Adrenal gland (tissue), 5 donors: ENCODE results near the gene PHF24.

Experiments
- POLR2A ChIP-seq, 2 donors: fragments of 450-650 bp; IDR thresholded peaks; one replicate each; pipeline ENCODE4 v1.6.1; 2017; ENCODE audit warnings: antibody characterized with exemption in 2 of 2, mild to moderate bottlenecking in 2 of 2, moderate library complexity in 1 of 2
- TF ChIP-seq, protein P1 (sequence below), 6 experiments: fragments of 450-650 bp in 4 of 6; fragments of 200-600 bp in 2 of 6; sonication (generic) in 1 of 6; IDR thresholded peaks; 1 replicate in 5 of 6; 2 replicates in 1 of 6; pipeline versions ENCODE4 v1.5.1 to v1.8.0; 2016 to 2021; ENCODE audit warnings: antibody characterized with exemption in 6 of 6, mild to moderate bottlenecking in 2 of 6, moderate library complexity in 1 of 6
- donor health status: DM: no; HTN: no; CAD: no.

DNA sequence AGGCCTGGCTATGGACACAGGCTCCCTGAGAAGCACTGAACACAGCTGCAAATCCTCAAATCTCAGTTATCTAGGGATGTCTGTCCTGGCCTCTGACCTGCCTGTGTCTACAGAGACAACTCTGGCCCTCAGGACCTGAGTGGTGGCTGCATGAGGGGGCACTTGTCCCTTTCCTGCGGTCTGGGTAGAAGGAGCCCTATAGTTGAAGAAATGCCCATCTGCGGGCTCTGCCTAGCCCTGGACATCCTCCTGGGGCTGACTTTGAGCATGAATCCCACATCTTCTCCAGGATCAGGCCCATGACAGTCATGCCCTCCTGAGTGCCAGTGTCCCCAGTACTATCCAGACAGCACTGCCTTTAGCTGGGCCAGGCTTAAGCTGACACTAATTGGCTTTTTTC, 41.5 kb downstream of the PHF24 start:
- TF ChIP-seq, protein P1, sequence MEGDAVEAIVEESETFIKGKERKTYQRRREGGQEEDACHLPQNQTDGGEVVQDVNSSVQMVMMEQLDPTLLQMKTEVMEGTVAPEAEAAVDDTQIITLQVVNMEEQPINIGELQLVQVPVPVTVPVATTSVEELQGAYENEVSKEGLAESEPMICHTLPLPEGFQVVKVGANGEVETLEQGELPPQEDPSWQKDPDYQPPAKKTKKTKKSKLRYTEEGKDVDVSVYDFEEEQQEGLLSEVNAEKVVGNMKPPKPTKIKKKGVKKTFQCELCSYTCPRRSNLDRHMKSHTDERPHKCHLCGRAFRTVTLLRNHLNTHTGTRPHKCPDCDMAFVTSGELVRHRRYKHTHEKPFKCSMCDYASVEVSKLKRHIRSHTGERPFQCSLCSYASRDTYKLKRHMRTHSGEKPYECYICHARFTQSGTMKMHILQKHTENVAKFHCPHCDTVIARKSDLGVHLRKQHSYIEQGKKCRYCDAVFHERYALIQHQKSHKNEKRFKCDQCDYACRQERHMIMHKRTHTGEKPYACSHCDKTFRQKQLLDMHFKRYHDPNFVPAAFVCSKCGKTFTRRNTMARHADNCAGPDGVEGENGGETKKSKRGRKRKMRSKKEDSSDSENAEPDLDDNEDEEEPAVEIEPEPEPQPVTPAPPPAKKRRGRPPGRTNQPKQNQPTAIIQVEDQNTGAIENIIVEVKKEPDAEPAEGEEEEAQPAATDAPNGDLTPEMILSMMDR (IDR thresholded peaks at IDR 0.05): no peak
- no peak for TF ChIP-seq POLR2A (IDR thresholded peaks at IDR 0.05)
